ENCODE measurements around the gene ZNF385C.
A peak's percentile ranks its signal among the peaks of the same experiment; 100 is the strongest.

The ZNF385C gene

DNA sequence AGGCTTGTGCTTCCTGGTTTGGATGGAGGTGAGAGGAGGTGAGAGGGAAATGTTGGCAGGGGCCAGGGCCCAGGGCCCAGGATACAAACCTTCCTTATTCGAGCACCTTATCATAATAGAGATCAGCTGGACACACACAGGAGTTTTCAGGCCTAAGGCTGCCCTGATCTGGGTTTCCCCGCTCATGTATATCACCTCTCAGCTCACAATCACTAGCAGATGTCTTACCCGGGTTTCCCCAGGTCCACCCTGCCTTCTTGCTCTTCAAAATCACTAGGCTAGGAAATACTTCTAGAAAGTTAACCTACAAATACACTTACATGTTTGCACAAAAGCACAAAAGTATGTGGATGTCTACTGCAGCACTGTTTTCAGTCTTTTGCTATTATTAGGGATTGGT is 28.6 kb upstream of the ZNF385C start:
- no peak for DNase-seq (ENCODE audit: low read depth in 4 of 4, low spot score in 1 of 4)

DNA sequence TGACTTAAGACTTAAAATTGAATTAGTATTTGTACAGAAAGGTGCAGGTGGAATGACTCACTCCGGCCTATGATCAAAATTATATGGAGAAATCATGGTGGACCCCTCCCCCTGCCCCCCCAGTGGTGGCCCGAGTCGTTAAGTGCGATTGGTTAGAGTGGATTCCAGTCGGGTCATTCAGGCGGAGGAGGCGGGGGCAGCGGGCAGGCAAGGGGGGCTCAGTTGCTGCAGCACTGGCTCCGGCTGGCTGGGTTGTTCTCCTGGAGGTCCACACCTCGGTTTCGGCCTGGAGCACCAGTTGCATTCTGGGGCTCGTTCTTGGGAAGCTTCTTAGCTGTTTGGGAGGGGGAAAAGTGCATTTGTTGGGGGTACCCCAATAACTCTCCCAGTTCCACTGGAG is 27.3 kb upstream of the ZNF385C start:
- DNase-seq (ENCODE audit: low read depth in 4 of 4, low spot score in 1 of 4): no peak

DNA sequence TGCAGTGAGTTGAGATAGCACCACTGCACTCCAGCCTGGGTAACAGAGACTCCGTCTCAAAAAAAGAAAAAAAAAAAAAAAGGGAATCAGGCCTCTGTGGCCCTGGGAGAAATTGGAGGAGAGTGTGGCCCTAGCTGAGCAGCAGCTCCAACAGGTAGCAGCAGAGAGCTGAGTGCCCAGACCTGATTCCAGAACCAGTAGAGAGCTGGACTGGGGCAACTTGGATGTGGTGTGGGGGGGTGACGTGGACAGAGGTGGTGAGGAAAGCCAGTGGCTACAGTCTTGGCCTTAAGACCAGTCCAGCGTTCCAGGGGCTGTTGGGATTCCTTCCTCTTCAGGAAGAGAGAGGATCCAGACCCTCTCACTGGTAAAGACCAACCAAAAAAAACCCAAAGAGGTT is 26.0 kb upstream of the ZNF385C start:
- DNase-seq (ENCODE audit: low read depth in 4 of 4, low spot score in 1 of 4): no peak

DNA sequence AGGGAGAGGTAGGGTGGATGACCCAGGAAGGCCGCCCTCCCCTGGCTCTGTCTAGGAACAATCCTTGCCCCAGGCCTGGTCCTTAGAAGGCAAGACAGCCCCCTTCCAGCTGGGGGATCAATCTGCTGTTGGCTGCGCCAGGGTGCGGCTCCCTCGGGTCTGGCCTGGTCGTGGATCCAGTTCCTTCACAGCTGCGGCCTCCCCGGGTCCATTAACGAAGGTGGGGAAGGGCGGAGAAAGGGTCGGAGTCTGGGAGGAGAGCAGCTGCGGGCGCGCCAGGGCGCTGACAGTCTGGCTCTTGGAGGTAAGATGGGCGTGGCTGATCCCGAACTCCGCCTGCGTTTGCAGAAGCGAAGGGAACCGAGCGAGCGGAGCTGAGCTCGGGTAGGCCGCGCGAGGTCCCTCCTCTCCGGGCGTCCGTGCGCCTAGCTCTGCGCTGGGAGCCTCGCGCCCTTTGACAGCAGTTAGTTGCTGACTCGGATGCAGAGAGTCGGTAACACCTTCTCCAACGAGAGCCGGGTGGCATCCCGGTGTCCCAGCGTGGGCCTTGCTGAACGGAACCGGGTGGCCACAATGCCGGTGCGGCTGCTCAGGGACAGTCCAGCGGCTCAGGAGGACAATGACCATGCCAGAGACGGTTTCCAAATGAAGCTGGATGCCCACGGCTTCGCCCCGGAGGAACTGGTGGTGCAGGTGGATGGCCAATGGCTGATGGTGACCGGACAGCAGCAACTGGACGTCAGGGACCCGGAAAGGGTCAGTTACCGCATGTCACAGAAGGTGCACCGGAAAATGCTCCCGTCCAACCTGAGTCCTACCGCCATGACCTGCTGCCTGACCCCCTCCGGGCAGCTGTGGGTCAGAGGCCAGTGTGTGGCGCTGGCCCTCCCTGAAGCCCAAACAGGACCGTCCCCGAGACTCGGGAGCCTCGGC is 24.4 kb upstream of the ZNF385C start, which contains the start of gene HSPB9:
Gene HSPB9 (plus strand): TSS at position 434 of the 933 bp plus-strand sequence. CDS start 47 bp downstream, at position 481.
- no peak for DNase-seq (ENCODE audit: low read depth in 4 of 4, low spot score in 1 of 4)

DNA sequence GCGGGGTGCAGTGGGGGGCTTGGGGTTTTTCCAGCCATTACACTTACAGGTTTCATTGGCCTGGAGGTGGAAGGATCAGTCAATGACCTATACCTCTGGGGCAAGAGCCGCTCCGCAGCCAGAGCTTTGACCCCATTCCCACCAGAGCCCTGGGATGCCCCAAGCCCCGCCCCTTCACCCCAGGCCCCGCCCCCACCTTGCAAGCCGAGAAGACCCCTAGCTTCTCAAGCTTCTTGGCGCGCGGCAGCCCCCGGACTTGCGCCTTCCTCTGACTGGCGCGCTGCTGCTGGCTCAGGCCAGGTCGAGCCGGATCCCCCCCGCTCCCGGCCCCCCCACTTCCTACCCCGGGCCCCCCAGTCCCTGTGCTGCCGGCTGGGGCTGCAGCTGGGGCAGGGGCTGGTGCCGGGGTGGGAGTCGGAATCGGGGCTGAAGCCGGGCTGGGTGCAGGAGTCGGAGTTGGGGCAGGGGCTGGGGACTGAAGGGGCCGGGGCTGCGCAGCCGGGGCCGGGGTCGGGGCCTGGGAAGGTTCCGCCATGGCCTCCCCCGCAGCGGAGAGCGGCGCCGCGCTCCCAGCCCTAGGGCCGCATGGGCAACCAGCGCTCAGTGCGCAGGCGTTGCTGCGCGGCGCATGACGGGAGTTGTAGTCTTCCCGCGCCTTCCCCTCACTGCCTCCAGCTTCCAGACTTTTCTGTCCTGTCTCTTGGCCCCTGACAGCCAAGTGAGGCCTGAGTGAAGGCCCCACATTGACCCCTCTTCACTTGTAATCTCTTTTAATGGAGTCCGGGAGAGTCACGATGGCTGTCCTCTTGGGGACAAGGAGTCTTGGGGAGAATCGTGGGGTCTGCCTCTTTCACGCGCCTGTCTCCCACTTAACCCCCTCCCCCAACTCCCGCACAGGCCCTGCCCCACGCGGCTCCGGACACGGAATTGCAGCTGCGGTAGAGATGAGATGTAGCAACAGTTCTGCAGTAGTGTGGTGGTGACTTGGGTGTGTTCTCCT is 22.8 kb upstream of the ZNF385C start, which contains the start of gene KAT2A:
Gene KAT2A (minus strand): TSS at position 598 of the 1,000 bp plus-strand sequence. CDS start 63 bp downstream, at position 535.
- DNase-seq (ENCODE audit: low read depth in 4 of 4, low spot score in 1 of 4): peak in 3 of 4 experiments; percentile 55 to 70 (median 68)

DNA sequence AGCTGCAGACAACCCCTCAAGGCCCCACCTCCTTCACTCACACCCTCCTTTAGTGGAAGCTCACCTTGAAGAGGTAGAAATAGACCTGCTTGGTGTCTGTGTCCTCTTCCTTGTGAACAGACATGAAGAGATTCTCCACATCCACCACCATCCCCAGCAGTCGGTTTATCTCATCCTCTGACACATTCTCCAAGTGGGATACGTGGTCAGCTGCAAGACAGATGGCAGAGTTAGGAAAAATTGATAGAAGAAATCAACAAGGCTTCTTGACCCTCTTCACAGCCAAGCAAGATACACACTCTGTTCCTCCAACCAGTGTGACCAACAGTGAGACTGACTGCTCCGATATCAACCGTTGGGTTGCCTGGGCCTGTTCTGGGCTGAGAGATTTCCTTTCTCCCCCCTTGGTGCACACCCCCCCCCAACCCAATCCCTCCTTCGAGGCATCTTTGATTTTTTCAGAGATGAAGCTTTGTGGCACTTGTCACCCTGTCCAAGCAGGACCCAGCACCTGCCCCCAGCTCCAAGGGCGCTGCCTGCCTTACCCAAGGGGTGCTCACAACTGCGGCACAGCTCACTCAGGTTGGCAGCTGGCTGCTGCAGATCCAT is 22.0 kb upstream of the ZNF385C start:
- no peak for DNase-seq (ENCODE audit: low read depth in 4 of 4, low spot score in 1 of 4)

DNA sequence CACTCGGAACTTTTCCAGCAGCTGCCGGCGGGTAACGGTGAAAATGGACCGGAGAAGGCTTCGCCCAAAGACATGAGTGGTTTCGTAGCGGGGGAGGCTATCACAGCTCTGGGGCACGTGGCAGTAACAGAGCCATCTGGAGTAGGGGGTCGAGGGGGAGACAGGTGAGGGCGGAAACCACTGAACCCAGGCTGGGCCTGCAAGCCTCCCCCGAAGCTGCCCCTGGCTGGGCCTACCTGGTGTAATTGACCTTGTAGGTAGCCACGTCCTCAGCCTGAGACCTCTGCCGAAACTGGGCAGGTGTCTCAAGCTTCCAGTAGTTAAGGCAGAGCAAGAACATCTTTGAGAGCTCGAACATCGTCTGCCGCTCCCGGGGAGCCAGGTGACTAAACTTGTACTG is 21.0 kb upstream of the ZNF385C start:
- DNase-seq (ENCODE audit: low read depth in 4 of 4, low spot score in 1 of 4): no peak

DNA sequence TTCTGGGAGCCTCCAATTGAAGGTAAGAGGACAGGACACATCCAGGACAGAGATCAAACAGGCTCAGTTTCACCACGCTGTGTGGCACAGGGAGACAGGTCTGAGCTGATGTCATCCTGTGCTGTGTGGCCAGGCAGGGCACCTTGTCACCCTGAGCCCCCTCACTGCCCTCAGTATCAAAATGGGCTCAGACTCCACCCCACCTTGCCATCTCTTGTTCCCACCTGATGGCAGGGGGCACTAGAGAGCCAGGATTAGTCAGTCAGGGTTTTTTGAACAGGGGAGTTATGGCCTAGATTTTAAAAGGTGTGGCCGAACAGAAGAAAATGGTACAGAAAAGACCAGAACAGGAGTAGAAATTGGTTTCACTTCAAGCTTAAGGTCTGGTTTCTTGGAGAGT is 20.3 kb upstream of the ZNF385C start:
- no peak for DNase-seq (ENCODE audit: low read depth in 4 of 4, low spot score in 1 of 4)

DNA sequence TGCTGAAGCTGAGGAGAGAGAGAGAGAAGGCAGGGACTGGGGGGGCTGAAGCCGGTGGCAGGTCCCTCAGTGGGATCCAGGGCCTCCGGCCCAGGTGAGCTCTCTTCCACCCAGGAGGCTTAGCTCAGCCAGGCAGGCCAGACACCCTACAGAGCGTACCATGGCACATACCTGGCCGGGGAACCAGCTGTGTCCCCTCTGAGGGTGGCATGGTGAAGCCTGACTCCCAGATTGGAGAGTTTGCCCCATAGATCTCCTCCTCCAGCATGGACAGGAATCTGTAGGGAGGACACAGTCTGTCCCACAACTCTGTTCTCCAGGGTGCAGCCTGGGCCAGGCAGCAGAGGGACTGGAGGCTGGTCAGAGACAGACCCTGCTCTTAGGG is 19.8 kb upstream of the ZNF385C start:
- no peak for DNase-seq (ENCODE audit: low read depth in 4 of 4, low spot score in 1 of 4)

DNA sequence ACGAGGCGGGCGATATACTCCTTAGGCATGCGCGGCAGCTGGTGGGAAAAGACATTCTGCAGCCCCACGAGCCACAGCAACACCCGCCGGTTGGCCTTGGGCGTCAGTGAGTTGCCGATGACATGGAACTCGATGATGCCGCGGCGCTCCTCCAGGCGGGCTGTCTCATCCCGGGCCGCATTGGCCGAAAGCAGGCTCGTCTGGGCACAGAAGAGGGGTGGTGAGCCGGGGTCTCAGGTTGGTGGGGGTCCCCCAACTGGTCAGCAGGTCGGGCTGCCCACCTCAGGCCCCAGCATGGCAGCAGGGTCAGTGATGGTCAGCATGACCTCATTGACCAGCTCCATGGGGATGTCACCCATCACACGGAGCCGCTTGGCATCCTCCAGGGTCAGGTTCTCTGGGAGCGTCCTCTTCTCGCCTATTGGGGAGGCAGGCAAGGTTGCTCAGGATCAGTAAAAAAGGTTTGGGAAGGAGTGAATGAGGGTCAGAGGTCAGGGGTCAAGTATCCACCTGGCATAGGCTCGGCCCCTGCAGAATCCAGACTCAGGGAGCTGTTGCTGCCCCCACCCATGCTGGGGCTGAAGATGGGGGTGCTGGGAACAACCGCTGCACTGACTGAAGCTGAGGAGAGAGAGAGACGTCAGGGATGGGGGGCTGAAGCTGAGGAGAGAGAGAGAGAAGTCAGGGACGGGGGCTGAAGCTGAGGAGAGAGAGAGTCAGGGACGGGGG is 19.3 kb upstream of the ZNF385C start:
- no peak for DNase-seq (ENCODE audit: low read depth in 4 of 4, low spot score in 1 of 4)

DNA sequence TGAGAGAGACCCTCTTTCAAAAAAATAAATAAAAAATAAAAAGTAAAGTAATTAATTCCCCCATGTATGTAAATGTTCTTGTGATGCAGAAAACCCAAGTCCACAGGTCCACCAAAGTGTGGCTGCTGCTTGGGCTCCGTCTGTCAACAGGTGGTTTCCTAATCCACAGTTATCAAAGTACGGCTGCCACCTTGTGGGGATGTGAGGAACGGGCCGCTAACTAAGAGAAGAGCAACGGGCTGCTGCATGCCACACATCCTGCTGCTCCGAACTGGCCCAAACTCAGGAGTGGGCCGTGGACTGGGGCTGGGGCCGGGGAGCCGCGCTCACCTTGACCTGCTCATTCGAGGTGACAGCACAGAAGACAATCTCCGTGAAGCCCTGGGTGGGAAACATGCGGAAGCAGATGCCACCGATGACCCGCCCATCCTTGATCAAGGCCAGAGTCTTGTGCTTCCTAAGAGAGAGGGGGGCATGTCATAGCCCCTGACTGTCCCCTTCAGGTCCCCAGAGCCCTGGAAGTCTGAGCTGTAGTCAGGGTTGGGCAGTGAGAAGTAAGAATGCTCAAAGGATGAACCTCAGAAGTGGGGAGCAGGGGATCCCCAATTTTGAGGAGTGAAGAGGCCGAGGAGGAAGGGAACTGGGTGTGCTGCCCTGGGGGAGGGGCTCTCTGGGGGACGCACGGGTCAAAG is 18.6 kb upstream of the ZNF385C start:
- peak; percentile 56 to 70 (median 64) for DNase-seq (ENCODE audit: low read depth in 4 of 4, low spot score in 1 of 4)

DNA sequence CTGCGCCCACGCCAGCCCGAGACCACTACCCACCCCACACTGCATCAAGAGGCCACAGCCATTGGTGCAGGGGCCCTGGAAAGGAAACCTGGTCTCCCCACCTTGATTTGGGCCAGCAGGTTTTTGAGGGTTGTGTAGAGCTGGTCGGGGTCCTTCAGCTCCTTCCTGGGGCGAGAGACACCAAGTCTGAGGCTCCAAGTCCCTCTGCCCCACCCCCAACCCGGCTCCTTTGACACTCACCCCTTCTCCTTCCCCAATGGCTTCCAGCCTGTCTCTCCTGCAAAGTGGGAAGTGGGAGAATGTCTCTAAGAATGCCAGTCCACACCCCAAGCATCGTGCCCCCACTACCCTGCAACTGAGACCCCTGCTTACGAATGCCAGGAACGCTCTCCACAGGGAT is 15.8 kb upstream of the ZNF385C start:
- no peak for DNase-seq (ENCODE audit: low read depth in 4 of 4, low spot score in 1 of 4)

DNA sequence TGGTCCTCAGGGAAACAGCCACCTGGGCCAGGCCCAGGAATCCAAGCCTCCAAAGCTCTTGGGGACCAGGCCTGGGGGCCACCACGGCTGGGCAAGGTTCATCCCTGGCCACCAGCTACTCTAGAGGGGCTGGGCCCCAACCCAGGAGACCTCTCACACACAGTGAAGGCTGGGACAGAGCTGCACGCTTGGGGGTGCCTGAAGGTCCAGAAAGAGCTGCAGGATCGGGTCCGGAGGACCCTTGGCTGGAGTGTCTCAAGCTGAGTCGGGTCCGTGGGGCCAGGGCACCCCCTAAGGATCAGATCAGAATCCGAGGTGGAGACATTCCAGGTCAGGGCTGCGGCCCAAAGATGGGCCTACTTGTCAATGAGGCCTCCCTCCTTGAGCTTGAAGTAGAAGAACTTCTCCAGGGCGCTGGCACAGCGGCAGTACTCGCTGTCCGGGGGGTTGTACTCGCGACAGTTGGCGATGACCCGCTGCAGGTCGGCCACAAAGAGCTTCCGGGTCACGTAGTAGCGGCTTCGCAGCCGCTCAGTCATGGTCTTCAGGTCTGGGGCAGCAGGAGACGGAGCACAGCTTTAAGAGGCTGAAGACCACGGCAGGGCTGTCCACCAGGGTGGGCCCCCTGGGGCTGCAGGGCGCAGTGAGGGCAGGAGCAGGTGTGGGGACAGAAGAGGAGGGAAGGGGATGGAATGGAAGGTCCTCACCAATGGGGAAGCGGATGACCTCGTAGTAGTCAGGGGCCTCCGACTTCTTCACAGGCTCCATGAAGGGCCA is 15.2 kb upstream of the ZNF385C start:
- no peak for DNase-seq (ENCODE audit: low read depth in 4 of 4, low spot score in 1 of 4)

DNA sequence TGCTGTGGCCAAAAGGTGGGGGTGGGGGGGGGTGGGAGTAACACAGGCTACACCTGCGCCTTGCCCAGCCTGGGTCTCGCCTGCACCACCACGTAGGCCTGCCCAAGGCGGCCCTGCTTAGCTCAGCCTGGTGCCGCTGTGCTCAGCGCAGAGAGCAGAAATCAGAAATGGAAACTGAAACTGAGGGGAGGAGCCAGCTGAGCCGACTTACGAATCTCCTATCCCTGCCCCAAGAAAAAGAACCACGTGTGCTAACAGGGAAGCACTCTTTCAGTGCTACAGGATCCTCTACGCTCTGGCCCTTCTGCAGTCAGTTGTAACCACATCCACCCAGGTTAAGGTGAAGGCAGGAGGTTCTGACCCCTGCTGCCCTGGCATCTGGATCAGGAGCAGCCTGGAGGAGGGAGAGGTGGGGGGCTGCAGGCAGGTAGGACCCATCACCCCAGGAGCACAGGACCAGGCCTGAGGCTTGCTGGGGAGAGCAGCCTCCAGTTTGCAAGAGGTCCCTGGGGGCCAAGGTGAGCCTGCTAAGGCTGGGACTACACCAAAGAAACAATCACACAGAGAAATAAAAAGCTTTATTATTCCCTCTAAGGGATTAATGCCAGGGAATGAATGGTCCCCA is 14.4 kb upstream of the ZNF385C start, which contains the start of gene DHX58:
Gene DHX58 (minus strand): TSS at position 163 of the 625 bp plus-strand sequence. CDS start 822 bp downstream, outside the sequence.
- DNase-seq (ENCODE audit: low read depth in 4 of 4, low spot score in 1 of 4): peak in 3 of 4 experiments; percentile 36 to 72 (median 64)

DNA sequence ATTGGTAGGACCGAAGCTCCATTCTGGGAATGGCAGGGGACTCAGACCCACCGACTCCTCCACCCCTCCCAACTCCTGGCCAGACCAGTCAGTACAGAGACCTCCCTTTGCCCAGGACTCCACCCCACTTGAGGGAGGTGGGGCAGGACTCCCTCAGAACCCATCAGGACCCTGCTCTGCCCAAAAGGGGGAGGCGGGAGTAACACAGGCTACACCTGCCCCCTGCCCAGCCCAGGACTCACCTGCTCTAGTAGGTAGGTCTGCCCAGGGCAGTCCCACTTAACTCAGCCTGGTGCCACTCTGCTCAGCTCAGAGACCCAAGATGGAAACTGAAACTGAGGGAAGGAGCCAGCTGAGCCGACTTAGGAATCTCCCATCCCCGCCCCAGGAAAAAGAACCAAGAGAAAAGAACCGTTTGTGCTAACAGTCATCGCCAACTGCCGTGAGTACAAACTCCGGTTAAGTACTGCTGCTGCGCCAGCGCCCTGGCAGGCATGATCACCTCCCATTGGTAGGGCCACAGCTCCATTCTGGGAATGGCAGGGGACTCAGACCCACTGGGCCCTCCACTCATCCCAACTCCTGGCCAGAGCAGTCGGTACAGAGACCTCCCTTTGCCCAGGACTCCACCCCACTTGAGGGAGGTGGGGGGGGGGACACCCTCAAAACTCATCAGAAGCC is 13.7 kb upstream of the ZNF385C start:
- DNase-seq (ENCODE audit: low read depth in 4 of 4, low spot score in 1 of 4): no peak

DNA sequence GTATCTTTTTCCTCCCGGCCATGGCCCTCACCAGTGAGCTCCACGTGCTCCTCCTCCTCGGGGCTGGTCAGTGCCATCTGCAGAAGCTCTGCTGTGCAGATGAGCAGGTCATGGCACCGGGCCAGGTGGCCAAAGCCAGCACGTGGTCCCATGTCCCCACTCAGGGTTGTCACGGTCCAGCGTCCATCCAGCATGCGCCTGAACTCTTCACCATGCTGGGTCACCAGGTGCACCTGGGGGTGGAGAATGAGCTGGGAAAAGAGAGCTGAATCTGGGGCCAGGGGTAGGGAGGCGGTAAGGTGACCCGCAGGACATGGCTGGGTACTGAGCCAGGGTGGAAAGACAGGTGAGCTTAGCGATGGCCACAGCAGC is 13.0 kb upstream of the ZNF385C start:
- DNase-seq (ENCODE audit: low read depth in 4 of 4, low spot score in 1 of 4): no peak

DNA sequence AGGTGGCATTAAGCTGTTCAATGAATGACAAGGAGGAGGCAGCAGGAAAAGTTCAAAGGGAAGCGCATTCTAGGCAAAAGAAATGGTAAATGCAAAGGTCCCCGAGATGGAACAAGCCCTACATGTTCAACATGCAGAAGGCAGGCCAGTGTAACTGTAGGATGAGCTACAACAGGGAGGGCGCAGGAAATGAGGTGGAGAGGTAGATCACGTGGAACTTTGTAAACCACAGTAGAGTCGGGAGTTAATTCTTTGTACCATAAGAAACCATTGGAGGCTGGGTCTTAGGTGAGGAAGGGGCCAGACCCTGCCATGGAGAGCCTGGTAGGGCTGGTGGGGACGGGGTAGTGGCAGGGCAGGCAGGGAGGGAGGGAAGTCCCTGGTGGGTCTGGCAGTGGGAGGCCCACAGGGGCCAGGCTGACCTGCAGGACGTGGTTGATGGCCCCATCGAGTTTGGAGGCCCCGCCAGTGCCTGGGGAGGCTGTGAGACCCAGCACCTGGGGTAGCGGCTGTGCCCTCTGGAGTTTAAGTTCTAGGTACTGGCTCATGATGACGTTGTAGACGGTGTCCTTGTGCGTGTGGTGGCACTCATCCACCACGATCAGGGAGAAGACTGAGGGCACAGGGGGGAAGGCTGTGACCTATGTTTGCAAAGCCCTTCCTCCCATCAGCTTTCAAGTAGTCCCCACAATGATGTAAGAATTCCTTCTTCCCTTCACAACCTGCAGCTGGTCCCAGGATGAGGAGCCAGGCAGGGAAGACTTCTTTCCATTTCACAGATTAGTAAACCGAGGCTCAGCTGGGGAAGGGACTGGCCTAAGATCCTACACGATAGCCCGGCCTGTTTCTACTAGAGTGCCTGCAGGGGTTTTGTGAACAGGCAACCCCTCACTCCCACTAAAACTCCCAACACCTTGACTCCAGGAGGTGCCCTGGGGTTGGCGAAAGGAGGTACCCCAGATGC is 12.3 kb upstream of the ZNF385C start:
- DNase-seq (ENCODE audit: low read depth in 4 of 4, low spot score in 1 of 4): no peak
